Neural progenitor cell (in vitro differentiated cells): Measurements from ENCODE around the gene XRCC1.

Experiments
- CTCF ChIP-seq: fragments of 200-600 bp; sonication (generic); IDR thresholded peaks from 2 replicates; pipeline ENCODE4 v1.5.1; 2017; ENCODE audit warnings: antibody characterized with exemption, mild to moderate bottlenecking
- EZH2 ChIP-seq: fragments of 200-600 bp; sonication (generic); IDR thresholded peaks from 2 replicates; pipeline ENCODE4 v1.6.1; 2017; ENCODE audit warnings: antibody characterized with exemption, mild to moderate bottlenecking, moderate library complexity
- EZH2phosphoT487 ChIP-seq: fragments of 200-600 bp; sonication (generic); IDR thresholded peaks from 2 replicates; pipeline ENCODE4 v1.6.1; 2017; ENCODE audit warnings: antibody characterized with exemption

DNA sequence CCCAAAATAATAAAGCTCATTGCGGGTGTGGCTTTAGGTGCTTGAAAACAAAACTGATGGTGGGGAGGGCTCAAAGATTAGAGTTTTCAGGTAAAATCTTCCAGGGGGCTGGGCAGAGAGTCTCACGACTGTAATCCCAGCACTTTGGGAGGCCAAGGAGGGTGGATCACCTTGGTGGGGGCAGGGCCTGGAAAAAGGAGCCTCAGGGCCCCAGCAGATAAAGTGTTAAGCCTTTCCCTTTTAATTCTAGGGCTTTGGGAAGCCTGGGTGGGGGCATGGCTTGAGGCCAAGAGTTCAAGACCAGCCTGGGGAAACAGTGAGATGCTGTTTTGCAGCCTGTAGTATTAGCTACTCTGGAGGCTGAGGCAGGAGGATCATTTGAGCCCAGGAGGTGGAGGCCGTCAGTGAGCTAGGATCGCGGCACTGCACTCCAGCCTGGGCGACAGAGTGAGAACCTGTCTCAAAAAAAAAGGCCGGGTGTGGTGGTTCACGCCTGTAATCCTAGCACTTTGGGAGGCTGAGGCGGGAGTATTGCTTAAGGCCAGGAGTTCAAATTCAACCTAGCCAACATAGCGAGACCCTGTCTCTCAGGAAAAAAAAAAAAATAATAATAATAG is 18.9 kb upstream of the XRCC1 start:
- TF ChIP-seq CTCF (no peak), EZH2phosphoT487 (no peak), EZH2 (no peak)
